ENCODE measurements around the gene PLAC1. TPM values are rescaled to one million over a fixed set of nuclear protein-coding genes. Genes with fewer than 3 reads are reported as not detected.

The PLAC1 gene
- polyA plus RNA-seq, 1 donor from 2014 or later: not detected

DNA sequence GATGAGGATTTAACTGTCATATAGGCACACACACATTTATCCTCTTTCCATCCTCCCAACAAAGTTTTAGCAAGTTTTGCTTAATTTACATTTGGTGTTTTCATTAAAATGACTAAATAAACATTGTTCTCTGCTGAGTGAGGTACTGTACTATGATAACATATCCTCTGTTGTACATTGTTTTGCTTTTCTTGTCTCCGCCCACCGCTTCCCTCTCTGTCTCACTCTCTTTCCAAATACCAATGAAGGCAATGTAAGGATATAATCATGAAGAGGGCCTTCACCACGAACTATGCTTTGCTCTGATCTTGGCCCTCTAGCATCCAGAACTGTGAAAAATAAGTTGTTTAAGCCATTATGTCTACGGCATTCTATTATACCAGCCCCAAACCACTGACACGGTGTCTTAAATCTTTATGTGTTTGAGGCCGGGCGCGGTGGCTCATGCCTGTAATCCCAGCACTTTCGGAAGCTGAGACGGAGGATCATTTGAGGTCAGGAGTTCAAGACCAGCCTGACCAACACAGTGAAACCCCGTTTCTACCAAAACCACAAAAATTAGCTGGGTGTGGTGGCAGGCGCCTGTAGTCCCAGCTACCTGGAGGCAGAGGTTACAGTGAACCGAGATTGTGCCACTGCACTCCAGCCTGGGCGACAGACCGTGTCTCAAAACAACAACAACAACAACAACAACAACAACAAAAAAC is 133.0 kb downstream of the PLAC1 start:
- no peak overlapping the region for H3K27ac ChIP-seq (ENCODE audit: low read length)
- no peaks in the 10 kb centered on the region for H3K9me2 ChIP-seq (ENCODE audit: insufficient read depth, low read length)
- H3F3A ChIP-seq (ENCODE audit: insufficient read depth, low read length, poor library complexity, severe bottlenecking): no peaks in the 10 kb centered on the region
- H4K20me1 ChIP-seq (ENCODE audit: insufficient read depth): no peaks in the 10 kb centered on the region
- no peak overlapping the region for H3K4me2 ChIP-seq (ENCODE audit: low read length)
- H3K36me3 ChIP-seq (ENCODE audit: insufficient read depth, low read length): no peaks in the 10 kb centered on the region
- no peaks in the 10 kb centered on the region for H3K9me3 ChIP-seq (ENCODE audit: low read length)
- no peak overlapping the region for H3K4me3 ChIP-seq (ENCODE audit: low read length)
- TF ChIP-seq MXI1 (conservative IDR thresholded peaks at IDR 0.05; ENCODE audit: poor library complexity, severe bottlenecking): no peak
- TF ChIP-seq, protein P1, sequence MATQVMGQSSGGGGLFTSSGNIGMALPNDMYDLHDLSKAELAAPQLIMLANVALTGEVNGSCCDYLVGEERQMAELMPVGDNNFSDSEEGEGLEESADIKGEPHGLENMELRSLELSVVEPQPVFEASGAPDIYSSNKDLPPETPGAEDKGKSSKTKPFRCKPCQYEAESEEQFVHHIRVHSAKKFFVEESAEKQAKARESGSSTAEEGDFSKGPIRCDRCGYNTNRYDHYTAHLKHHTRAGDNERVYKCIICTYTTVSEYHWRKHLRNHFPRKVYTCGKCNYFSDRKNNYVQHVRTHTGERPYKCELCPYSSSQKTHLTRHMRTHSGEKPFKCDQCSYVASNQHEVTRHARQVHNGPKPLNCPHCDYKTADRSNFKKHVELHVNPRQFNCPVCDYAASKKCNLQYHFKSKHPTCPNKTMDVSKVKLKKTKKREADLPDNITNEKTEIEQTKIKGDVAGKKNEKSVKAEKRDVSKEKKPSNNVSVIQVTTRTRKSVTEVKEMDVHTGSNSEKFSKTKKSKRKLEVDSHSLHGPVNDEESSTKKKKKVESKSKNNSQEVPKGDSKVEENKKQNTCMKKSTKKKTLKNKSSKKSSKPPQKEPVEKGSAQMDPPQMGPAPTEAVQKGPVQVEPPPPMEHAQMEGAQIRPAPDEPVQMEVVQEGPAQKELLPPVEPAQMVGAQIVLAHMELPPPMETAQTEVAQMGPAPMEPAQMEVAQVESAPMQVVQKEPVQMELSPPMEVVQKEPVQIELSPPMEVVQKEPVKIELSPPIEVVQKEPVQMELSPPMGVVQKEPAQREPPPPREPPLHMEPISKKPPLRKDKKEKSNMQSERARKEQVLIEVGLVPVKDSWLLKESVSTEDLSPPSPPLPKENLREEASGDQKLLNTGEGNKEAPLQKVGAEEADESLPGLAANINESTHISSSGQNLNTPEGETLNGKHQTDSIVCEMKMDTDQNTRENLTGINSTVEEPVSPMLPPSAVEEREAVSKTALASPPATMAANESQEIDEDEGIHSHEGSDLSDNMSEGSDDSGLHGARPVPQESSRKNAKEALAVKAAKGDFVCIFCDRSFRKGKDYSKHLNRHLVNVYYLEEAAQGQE (IDR thresholded peaks at IDR 0.05; ENCODE audit: borderline replicate concordance): no peak
- TF ChIP-seq RAD21 (conservative IDR thresholded peaks at IDR 0.05): no peak
- no peak for TF ChIP-seq TAF1 (IDR thresholded peaks at IDR 0.05; ENCODE audit: low read depth)
- no peak for TF ChIP-seq POLR2AphosphoS5 (IDR thresholded peaks at IDR 0.05)
- TF ChIP-seq SMC3 (conservative IDR thresholded peaks at IDR 0.05; ENCODE audit: poor library complexity): no peak
- TF ChIP-seq EZH2 (IDR thresholded peaks at IDR 0.05; ENCODE audit: borderline replicate concordance, insufficient read depth, low read length, poor library complexity, severe bottlenecking): no peak
- TF ChIP-seq EP300 (conservative IDR thresholded peaks at IDR 0.05; ENCODE audit: poor library complexity, severe bottlenecking): no peak
- TF ChIP-seq, protein P2, sequence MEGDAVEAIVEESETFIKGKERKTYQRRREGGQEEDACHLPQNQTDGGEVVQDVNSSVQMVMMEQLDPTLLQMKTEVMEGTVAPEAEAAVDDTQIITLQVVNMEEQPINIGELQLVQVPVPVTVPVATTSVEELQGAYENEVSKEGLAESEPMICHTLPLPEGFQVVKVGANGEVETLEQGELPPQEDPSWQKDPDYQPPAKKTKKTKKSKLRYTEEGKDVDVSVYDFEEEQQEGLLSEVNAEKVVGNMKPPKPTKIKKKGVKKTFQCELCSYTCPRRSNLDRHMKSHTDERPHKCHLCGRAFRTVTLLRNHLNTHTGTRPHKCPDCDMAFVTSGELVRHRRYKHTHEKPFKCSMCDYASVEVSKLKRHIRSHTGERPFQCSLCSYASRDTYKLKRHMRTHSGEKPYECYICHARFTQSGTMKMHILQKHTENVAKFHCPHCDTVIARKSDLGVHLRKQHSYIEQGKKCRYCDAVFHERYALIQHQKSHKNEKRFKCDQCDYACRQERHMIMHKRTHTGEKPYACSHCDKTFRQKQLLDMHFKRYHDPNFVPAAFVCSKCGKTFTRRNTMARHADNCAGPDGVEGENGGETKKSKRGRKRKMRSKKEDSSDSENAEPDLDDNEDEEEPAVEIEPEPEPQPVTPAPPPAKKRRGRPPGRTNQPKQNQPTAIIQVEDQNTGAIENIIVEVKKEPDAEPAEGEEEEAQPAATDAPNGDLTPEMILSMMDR (IDR thresholded peaks at IDR 0.05; ENCODE audit: poor library complexity, severe bottlenecking): no peak
- H3K27me3 ChIP-seq (ENCODE audit: insufficient read depth, low read depth, low read length): no peaks in the 10 kb centered on the region
- no peak overlapping the region for H3K9ac ChIP-seq (ENCODE audit: low read length)
- H3K79me2 ChIP-seq (replicated peaks; ENCODE audit: insufficient read depth, low read length): no peaks in the 10 kb centered on the region
- H2AFZ ChIP-seq (ENCODE audit: low read depth, low read length): no peak overlapping the region

DNA sequence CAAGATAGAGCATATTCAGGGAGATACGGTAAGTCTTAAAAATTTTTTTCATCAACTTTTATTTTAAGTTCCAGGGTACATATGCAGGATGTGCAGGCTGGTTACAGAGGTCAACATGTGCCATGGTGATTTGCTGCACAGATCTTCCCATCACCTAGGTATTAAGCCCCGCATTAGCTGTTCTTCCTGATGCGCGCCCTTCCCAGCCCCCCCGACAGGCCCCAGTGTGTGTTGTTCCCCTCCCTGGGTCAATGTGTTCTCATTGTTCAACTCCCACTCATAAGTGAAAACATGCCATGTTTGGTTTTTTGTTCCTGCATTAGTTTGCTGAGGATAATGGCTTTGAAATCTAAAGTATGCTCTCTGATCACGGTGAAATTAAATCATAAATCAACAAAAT is 134.1 kb downstream of the PLAC1 start:
- Histone ChIP-seq H2AFZ (ENCODE audit: low read depth, low read length) (no peak overlapping the region), H3K36me3 (ENCODE audit: insufficient read depth, low read length) (no peaks in the 10 kb centered on the region), H3K4me3 (ENCODE audit: low read length) (no peak overlapping the region), H3K9ac (ENCODE audit: low read length) (no peak overlapping the region), H3K4me2 (ENCODE audit: low read length) (no peak overlapping the region), H3K27me3 (ENCODE audit: insufficient read depth, low read depth, low read length) (no peaks in the 10 kb centered on the region), H3K9me2 (ENCODE audit: insufficient read depth, low read length) (no peaks in the 10 kb centered on the region), H3F3A (ENCODE audit: insufficient read depth, low read length, poor library complexity, severe bottlenecking) (no peaks in the 10 kb centered on the region), H3K9me3 (ENCODE audit: low read length) (no peaks in the 10 kb centered on the region), H3K79me2 (replicated peaks; ENCODE audit: insufficient read depth, low read length) (no peaks in the 10 kb centered on the region), H3K27ac (ENCODE audit: low read length) (no peak overlapping the region), H4K20me1 (ENCODE audit: insufficient read depth) (no peaks in the 10 kb centered on the region)
- no peak for TF ChIP-seq TAF1 (IDR thresholded peaks at IDR 0.05; ENCODE audit: low read depth)
- TF ChIP-seq EZH2 (IDR thresholded peaks at IDR 0.05; ENCODE audit: borderline replicate concordance, insufficient read depth, low read length, poor library complexity, severe bottlenecking): no peak
- TF ChIP-seq, protein P2 (IDR thresholded peaks at IDR 0.05; ENCODE audit: poor library complexity, severe bottlenecking): no peak
